ENCODE results near the gene SPDYE3. TPM values are rescaled to one million over a fixed set of nuclear protein-coding genes. Genes with fewer than 3 reads are reported as not detected.
A peak's percentile ranks its signal among the peaks of the same experiment; 100 is the strongest.
"Not testable (repeated sequence)": the region's sequence is repeated elsewhere in the genome, so short reads cannot be mapped to it uniquely, and the experiment has no call there.

Gene SPDYE3
- total RNA-seq, 1 experiment from 2014 or later = not detected

- DNase-seq (ENCODE audit: low read depth); in situ Hi-C loops (cut with HindIII; ENCODE audit: low pct_unique_long_range_greater_than_20kb, low sequenced_read_pairs): not testable (repeated sequence)
These were observed 36.6 kb downstream of the SPDYE3 start for GRCh38 chr7:100344124-100344559.

- peak; percentile 89 for DNase-seq (ENCODE audit: low read depth)
- in situ Hi-C loops (cut with HindIII; ENCODE audit: low pct_unique_long_range_greater_than_20kb, low sequenced_read_pairs) = not testable (repeated sequence)
These were observed 37.2 kb downstream of the SPDYE3 start for GRCh38 chr7:100344560-100345287.

GRCh38 chr7:100345288-100345672 lies 37.8 kb downstream of the SPDYE3 start:
- in situ Hi-C loops (cut with HindIII; ENCODE audit: low pct_unique_long_range_greater_than_20kb, low sequenced_read_pairs) = not testable (repeated sequence)
- peak; percentile 35 for DNase-seq (ENCODE audit: low read depth)

- no peak for DNase-seq (ENCODE audit: low read depth)
- in situ Hi-C loops (cut with HindIII; ENCODE audit: low pct_unique_long_range_greater_than_20kb, low sequenced_read_pairs) = no loop called here
These were observed 39.4 kb downstream of the SPDYE3 start for GRCh38 chr7:100346921-100347320.

GRCh38 chr7:100348805-100349204 lies 41.3 kb downstream of the SPDYE3 start:
- in situ Hi-C loops (cut with HindIII; ENCODE audit: low pct_unique_long_range_greater_than_20kb, low sequenced_read_pairs) = no loop called here
- DNase-seq (ENCODE audit: low read depth) = no peak

- in situ Hi-C loops (cut with HindIII; ENCODE audit: low pct_unique_long_range_greater_than_20kb, low sequenced_read_pairs) = no loop called here
- no peak for DNase-seq (ENCODE audit: low read depth)
These were observed 42.3 kb downstream of the SPDYE3 start for GRCh38 chr7:100349757-100350156.

GRCh38 chr7:100351657-100352058 lies 44.2 kb downstream of the SPDYE3 start:
- in situ Hi-C loops (cut with HindIII; ENCODE audit: low pct_unique_long_range_greater_than_20kb, low sequenced_read_pairs) = no loop called here
- no peak for DNase-seq (ENCODE audit: low read depth)

- in situ Hi-C loops (cut with HindIII; ENCODE audit: low pct_unique_long_range_greater_than_20kb, low sequenced_read_pairs); DNase-seq (ENCODE audit: low read depth): not testable (repeated sequence)
These were observed 44.8 kb downstream of the SPDYE3 start for GRCh38 chr7:100352230-100352781.

GRCh38 chr7:100352984-100353684 lies 45.6 kb downstream of the SPDYE3 start:
- in situ Hi-C loops (cut with HindIII; ENCODE audit: low pct_unique_long_range_greater_than_20kb, low sequenced_read_pairs) = no loop called here
- DNase-seq (ENCODE audit: low read depth) = no peak

GRCh38 chr7:100353685-100354330 lies 46.3 kb downstream of the SPDYE3 start:
- no peak for DNase-seq (ENCODE audit: low read depth)
- in situ Hi-C loops (cut with HindIII; ENCODE audit: low pct_unique_long_range_greater_than_20kb, low sequenced_read_pairs) = no loop called here

GRCh38 chr7:100356416-100357068 lies 49.0 kb downstream of the SPDYE3 start:
- in situ Hi-C loops (cut with HindIII; ENCODE audit: low pct_unique_long_range_greater_than_20kb, low sequenced_read_pairs) = no loop called here
- DNase-seq (ENCODE audit: low read depth) = no peak

- no peak for DNase-seq (ENCODE audit: low read depth)
- in situ Hi-C loops (cut with HindIII; ENCODE audit: low pct_unique_long_range_greater_than_20kb, low sequenced_read_pairs) = no loop called here
These were observed 49.6 kb downstream of the SPDYE3 start for GRCh38 chr7:100357131-100357561.

- in situ Hi-C loops (cut with HindIII; ENCODE audit: low pct_unique_long_range_greater_than_20kb, low sequenced_read_pairs) = no loop called here
- peak; percentile 23 for DNase-seq (ENCODE audit: low read depth)
These were observed 50.7 kb downstream of the SPDYE3 start, which contains the start of gene PILRB for GRCh38 chr7:100358027-100358856. Gene PILRB (plus strand): TSS chr7:100358117. CDS start chr7:100358303, 186 bp downstream.

- in situ Hi-C loops (cut with HindIII; ENCODE audit: low pct_unique_long_range_greater_than_20kb, low sequenced_read_pairs) = no loop called here
- no peak for DNase-seq (ENCODE audit: low read depth)
These were observed 51.3 kb downstream of the SPDYE3 start for GRCh38 chr7:100358857-100359212.

- in situ Hi-C loops (cut with HindIII; ENCODE audit: low pct_unique_long_range_greater_than_20kb, low sequenced_read_pairs) = no loop called here
- DNase-seq (ENCODE audit: low read depth) = no peak
These were observed 52.8 kb downstream of the SPDYE3 start for GRCh38 chr7:100360135-100360854.

- in situ Hi-C loops (cut with HindIII; ENCODE audit: low pct_unique_long_range_greater_than_20kb, low sequenced_read_pairs) = no loop called here
- DNase-seq (ENCODE audit: low read depth) = no peak
These were observed 55.6 kb downstream of the SPDYE3 start for GRCh38 chr7:100363098-100363497.

GRCh38 chr7:100363797-100364196 lies 56.3 kb downstream of the SPDYE3 start:
- in situ Hi-C loops (cut with HindIII; ENCODE audit: low pct_unique_long_range_greater_than_20kb, low sequenced_read_pairs); DNase-seq (ENCODE audit: low read depth): not testable (repeated sequence)
